Measurements from ENCODE around the gene TGFA. TPM values are rescaled to one million over a fixed set of nuclear protein-coding genes. Genes with fewer than 3 reads are reported as not detected.

Gene TGFA
- total RNA-seq, 1 experiment from 2014 or later = 2.5 TPM

- TF ChIP-seq PREB (CRISPR knock-in tag; IDR thresholded peaks at IDR 0.05; ENCODE audit: borderline replicate concordance) (no peak), ZNF263 (CRISPR knock-in tag; IDR thresholded peaks at IDR 0.05; ENCODE audit: low read depth) (no peak), FOXP1 (CRISPR knock-in tag; IDR thresholded peaks at IDR 0.05; ENCODE audit: borderline replicate concordance) (no peak), NFATC4 (CRISPR knock-in tag; IDR thresholded peaks at IDR 0.05) (no peak), EMX1 (CRISPR knock-in tag; IDR thresholded peaks at IDR 0.05) (no peak), ATF1 (CRISPR knock-in tag; IDR thresholded peaks at IDR 0.05) (no peak), STAT6 (CRISPR knock-in tag; conservative IDR thresholded peaks at IDR 0.05; ENCODE audit: low read depth) (no peak), CREB1 (CRISPR knock-in tag; IDR thresholded peaks at IDR 0.05) (no peak), ZNF232 (CRISPR knock-in tag; IDR thresholded peaks at IDR 0.05) (no peak)
- ChIA-PET POLR2A (no interaction called here), CTCF (interaction anchor here (1.0 to 1.1 kb wide), 2 partner anchors 139 to 202 kb away, joined by 3 read pairs; no protein-coding TSS in a partner anchor)
- H3K4me1 Mint-ChIP-seq = no peaks in the 10 kb centered on the region
- DNase-seq (ENCODE audit: low spot score) (no peak), ATAC-seq (no peak)
- no peaks in the 10 kb centered on the region for H3K36me3 Mint-ChIP-seq
- no peak overlapping the region for H3K27ac Mint-ChIP-seq
- H3K9me3 Mint-ChIP-seq = peaks cover 3% of the 10 kb centered on the region; the same call in 1 of the 2 replicates
- H3K27me3 Mint-ChIP-seq (ENCODE audit: low read depth) = peaks cover 99% of the 10 kb centered on the region
- no peak overlapping the region for H3K4me3 Mint-ChIP-seq
Measured at GRCh38 chr2:70443078-70443465, 110.6 kb downstream of the TGFA start.

- no peak overlapping the region for H3K27ac Mint-ChIP-seq
- H3K4me1 Mint-ChIP-seq = no peaks in the 10 kb centered on the region
- H3K9me3 Mint-ChIP-seq = peaks cover 3% of the 10 kb centered on the region; the same call in 1 of the 2 replicates
- peaks cover 99% of the 10 kb centered on the region for H3K27me3 Mint-ChIP-seq (ENCODE audit: low read depth)
- H3K4me3 Mint-ChIP-seq = no peak overlapping the region
- no peaks in the 10 kb centered on the region for H3K36me3 Mint-ChIP-seq
- ATAC-seq (no peak), DNase-seq (ENCODE audit: low spot score) (no peak)
- ChIA-PET CTCF (interaction anchor here (1.0 to 1.1 kb wide), 2 partner anchors 138 to 203 kb away, joined by 3 read pairs; no protein-coding TSS in a partner anchor), POLR2A (no interaction called here)
- no peak for TF ChIP-seq STAT6 (CRISPR knock-in tag; conservative IDR thresholded peaks at IDR 0.05; ENCODE audit: low read depth)
- no peak for TF ChIP-seq ZNF317 (CRISPR knock-in tag; IDR thresholded peaks at IDR 0.05; ENCODE audit: borderline replicate concordance, low read depth)
- TF ChIP-seq SMAD4 (CRISPR knock-in tag; IDR thresholded peaks at IDR 0.05) = no peak
- TF ChIP-seq NR2C2 (CRISPR knock-in tag; IDR thresholded peaks at IDR 0.05) = no peak
- TF ChIP-seq ZNF121 (CRISPR knock-in tag; IDR thresholded peaks at IDR 0.05) = no peak
- TF ChIP-seq FOXP4 (CRISPR knock-in tag; IDR thresholded peaks at IDR 0.05) = no peak
- TF ChIP-seq FOXK1 (CRISPR knock-in tag; IDR thresholded peaks at IDR 0.05) = no peak
- TF ChIP-seq RELA (CRISPR knock-in tag; IDR thresholded peaks at IDR 0.05; ENCODE audit: borderline replicate concordance) = no peak
- TF ChIP-seq ZNF423 (CRISPR knock-in tag; IDR thresholded peaks at IDR 0.05) = no peak
- no peak for TF ChIP-seq NR3C1 (CRISPR knock-in tag; conservative IDR thresholded peaks at IDR 0.05; ENCODE audit: low read depth)
- TF ChIP-seq FOXJ3 (CRISPR knock-in tag; IDR thresholded peaks at IDR 0.05; ENCODE audit: borderline replicate concordance) = no peak
- no peak for TF ChIP-seq MXD4 (CRISPR knock-in tag; IDR thresholded peaks at IDR 0.05; ENCODE audit: borderline replicate concordance)
- TF ChIP-seq SOX15 (CRISPR knock-in tag; IDR thresholded peaks at IDR 0.05) = no peak
- no peak for TF ChIP-seq CREM (CRISPR knock-in tag; IDR thresholded peaks at IDR 0.05)
- TF ChIP-seq ATF6 (CRISPR knock-in tag; IDR thresholded peaks at IDR 0.05) = no peak
Measured at GRCh38 chr2:70442301-70443077, 111.1 kb downstream of the TGFA start.

Measured in WTC11 (cell line).